HG02642 (cell line): Measurements from ENCODE around the gene SSBP3.
"Not testable (repeated sequence)": the region's sequence is repeated elsewhere in the genome, so short reads cannot be mapped to it uniquely, and the experiment has no call there.

Source experiments
- ATAC-seq: cut with Tn5 transposase; IDR thresholded peaks from one replicate; pipeline ENCODE4 v1.9.1; 2021; ENCODE audit warnings: mild to moderate bottlenecking; ENCODE audit not compliant: unreplicated experiment, poor library complexity

Gene SSBP3

GRCh38 chr1:54406339-54407153 is at the start of gene SSBP3:
TSS of gene SSBP3 (minus strand) at chr1:54406394.
- ATAC-seq = peak; percentile 88

GRCh38 chr1:54453509-54453908 is 47.3 kb upstream of the SSBP3 start:
- ATAC-seq = no peak

- ATAC-seq = no peak
Observed at GRCh38 chr1:54453022-54453421, 46.8 kb upstream of the SSBP3 start.

GRCh38 chr1:54449431-54449830 is 43.2 kb upstream of the SSBP3 start:
- ATAC-seq = not testable (repeated sequence)

- ATAC-seq = not testable (repeated sequence)
Observed at GRCh38 chr1:54448801-54449200, 42.6 kb upstream of the SSBP3 start.

GRCh38 chr1:54447081-54447480 is 40.9 kb upstream of the SSBP3 start:
- not testable (repeated sequence) for ATAC-seq

- ATAC-seq = no peak
Observed at GRCh38 chr1:54442185-54442584, 36.0 kb upstream of the SSBP3 start.

- no peak for ATAC-seq
Observed at GRCh38 chr1:54439550-54440223, 33.5 kb upstream of the SSBP3 start.

GRCh38 chr1:54437783-54438182 is 31.6 kb upstream of the SSBP3 start:
- no peak for ATAC-seq

- no peak for ATAC-seq
Observed at GRCh38 chr1:54436826-54437225, 30.6 kb upstream of the SSBP3 start.

GRCh38 chr1:54429838-54430237 is 23.6 kb upstream of the SSBP3 start:
- ATAC-seq = no peak

- no peak for ATAC-seq
Observed at GRCh38 chr1:54428837-54429518, 22.8 kb upstream of the SSBP3 start.

- no peak for ATAC-seq
Observed at GRCh38 chr1:54425152-54425584, 19.0 kb upstream of the SSBP3 start.

GRCh38 chr1:54424398-54424797 is 18.2 kb upstream of the SSBP3 start:
- no peak for ATAC-seq

- no peak for ATAC-seq
Observed at GRCh38 chr1:54421101-54421504, 14.9 kb upstream of the SSBP3 start.

GRCh38 chr1:54418598-54418997 is 12.4 kb upstream of the SSBP3 start:
- ATAC-seq = not testable (repeated sequence)

- no peak for ATAC-seq
Observed at GRCh38 chr1:54417123-54417522, 10.9 kb upstream of the SSBP3 start.

- ATAC-seq = no peak
Observed at GRCh38 chr1:54416435-54416834, 10.2 kb upstream of the SSBP3 start.

GRCh38 chr1:54415991-54416390 is 9.8 kb upstream of the SSBP3 start:
- no peak for ATAC-seq

GRCh38 chr1:54415533-54415932 is 9.3 kb upstream of the SSBP3 start:
- ATAC-seq = no peak

GRCh38 chr1:54413732-54414131 is 7.5 kb upstream of the SSBP3 start:
- no peak for ATAC-seq
